Activated naive CD4-positive, alpha-beta T cell treated with anti-CD3 and anti-CD28 coated beads for 36 hours (primary cell): Measurements from ENCODE around the gene KCNQ5. TPM values are rescaled to one million over a fixed set of nuclear protein-coding genes. Genes with fewer than 3 reads are reported as not detected.

Source experiments
- CTCF ChIA-PET: fragments of 350-600 bp; sonication (Branson Sonifier 250); formaldehyde crosslinking; loops from one replicate; lab custom pipeline; 2021; ENCODE audit warnings: antibody characterized with exemption; lab: Charles Lee
- DNase-seq: peaks from one replicate; pipeline ENCODE4 v3.0.0-alpha.2; 2020
- H3K27ac Mint-ChIP-seq: one replicate; pipeline ENCODE4 v1.8.0; 2021; ENCODE audit warnings: mild to moderate bottlenecking, mixed read lengths
- H3K27me3 Mint-ChIP-seq: one replicate; pipeline ENCODE4 v1.8.0; 2021; ENCODE audit warnings: low read depth, mixed read lengths
- H3K36me3 Mint-ChIP-seq: one replicate; pipeline ENCODE4 v1.8.0; 2021; ENCODE audit warnings: low read depth, mixed read lengths
- H3K4me1 Mint-ChIP-seq: one replicate; pipeline ENCODE4 v1.8.0; 2021; ENCODE audit warnings: low read depth, mixed read lengths
- H3K4me3 Mint-ChIP-seq: one replicate; pipeline ENCODE4 v1.8.0; 2021; ENCODE audit warnings: mild to moderate bottlenecking, moderate library complexity, mixed read lengths
- H3K9me3 Mint-ChIP-seq: one replicate; pipeline ENCODE4 v1.8.0; 2021; ENCODE audit warnings: mixed read lengths
- intact Hi-C: fragments of 100-400 bp; cut with micrococcal nuclease; formaldehyde crosslinking; loops from one replicate; pipeline ENCODE4 v1.15.1; 2023
- total RNA-seq, 2 experiments: library from RNA; stranded (reverse); gene quantifications; one replicate each; pipeline ENCODE4 v1.2.3, GENCODE V29; 2021

KCNQ5 gene
- total RNA-seq, 2 experiments from 2014 or later: 11.8 to 12.0 TPM

GRCh38 chr6:73047801-73048200 is 425.9 kb downstream of the KCNQ5 start:
- CTCF ChIA-PET: no interaction called here
- H3K9me3 Mint-ChIP-seq: no peaks in the 10 kb centered on the region
- DNase-seq: no peak
- H3K4me1 Mint-ChIP-seq: no peaks in the 10 kb centered on the region
- no peak overlapping the region for H3K4me3 Mint-ChIP-seq
- H3K27me3 Mint-ChIP-seq: no peaks in the 10 kb centered on the region
- intact Hi-C loops: no loop called here
- peaks cover 7% of the 10 kb centered on the region for H3K36me3 Mint-ChIP-seq
- no peak overlapping the region for H3K27ac Mint-ChIP-seq

GRCh38 chr6:73049971-73050594 is 428.2 kb downstream of the KCNQ5 start:
- Mint-ChIP-seq H3K4me3 (no peak overlapping the region), H3K4me1 (no peaks in the 10 kb centered on the region), H3K27ac (no peak overlapping the region), H3K27me3 (no peaks in the 10 kb centered on the region), H3K36me3 (peaks cover 2% of the 10 kb centered on the region), H3K9me3 (no peaks in the 10 kb centered on the region)
- intact Hi-C loops: no loop called here
- CTCF ChIA-PET: no interaction called here
- DNase-seq: no peak

- no peaks in the 10 kb centered on the region for H3K27me3 Mint-ChIP-seq
- H3K4me3 Mint-ChIP-seq: no peak overlapping the region
- no peak overlapping the region for H3K27ac Mint-ChIP-seq
- intact Hi-C loops: no loop called here
- H3K9me3 Mint-ChIP-seq: no peaks in the 10 kb centered on the region
- no peaks in the 10 kb centered on the region for H3K4me1 Mint-ChIP-seq
- CTCF ChIA-PET: no interaction called here
- peaks cover 2% of the 10 kb centered on the region for H3K36me3 Mint-ChIP-seq
- no peak for DNase-seq
Observed at GRCh38 chr6:73050706-73051105, 428.8 kb downstream of the KCNQ5 start.

- CTCF ChIA-PET: interaction anchor here (0.8 kb wide), 1 partner anchor 437 kb away, joined by 4 read pairs; no protein-coding TSS in a partner anchor
- Mint-ChIP-seq H3K27ac (no peak overlapping the region), H3K4me1 (no peaks in the 10 kb centered on the region), H3K36me3 (peaks cover 2% of the 10 kb centered on the region), H3K9me3 (peaks cover 3% of the 10 kb centered on the region), H3K4me3 (no peak overlapping the region), H3K27me3 (no peaks in the 10 kb centered on the region)
- DNase-seq: no peak
- intact Hi-C loops: no loop called here
Observed at GRCh38 chr6:73051147-73051546, 429.3 kb downstream of the KCNQ5 start.

GRCh38 chr6:73054958-73055357 is 433.1 kb downstream of the KCNQ5 start:
- intact Hi-C loops: no loop called here
- Mint-ChIP-seq H3K27me3 (no peaks in the 10 kb centered on the region), H3K9me3 (peaks cover 3% of the 10 kb centered on the region), H3K36me3 (peaks cover 2% of the 10 kb centered on the region), H3K4me3 (no peak overlapping the region), H3K4me1 (no peaks in the 10 kb centered on the region), H3K27ac (no peak overlapping the region)
- CTCF ChIA-PET: no interaction called here
- DNase-seq: no peak

- peaks cover 3% of the 10 kb centered on the region for H3K9me3 Mint-ChIP-seq
- H3K36me3 Mint-ChIP-seq: no peaks in the 10 kb centered on the region
- no peaks in the 10 kb centered on the region for H3K4me1 Mint-ChIP-seq
- no peak overlapping the region for H3K4me3 Mint-ChIP-seq
- H3K27ac Mint-ChIP-seq: no peak overlapping the region
- DNase-seq: no peak
- H3K27me3 Mint-ChIP-seq: no peaks in the 10 kb centered on the region
- intact Hi-C loops: no loop called here
- CTCF ChIA-PET: no interaction called here
Observed at GRCh38 chr6:73058736-73059135, 436.9 kb downstream of the KCNQ5 start.

- Mint-ChIP-seq H3K27me3 (no peaks in the 10 kb centered on the region), H3K36me3 (peaks cover 6% of the 10 kb centered on the region), H3K4me1 (no peaks in the 10 kb centered on the region), H3K4me3 (no peak overlapping the region), H3K9me3 (no peaks in the 10 kb centered on the region), H3K27ac (no peak overlapping the region)
- DNase-seq: no peak
- CTCF ChIA-PET: no interaction called here
- intact Hi-C loops: no loop called here
Observed at GRCh38 chr6:73062130-73062529, 440.3 kb downstream of the KCNQ5 start.

GRCh38 chr6:73062837-73063236 is 441.0 kb downstream of the KCNQ5 start:
- Mint-ChIP-seq H3K9me3 (no peaks in the 10 kb centered on the region), H3K4me3 (no peak overlapping the region), H3K36me3 (peaks cover 6% of the 10 kb centered on the region), H3K27me3 (no peaks in the 10 kb centered on the region), H3K4me1 (no peaks in the 10 kb centered on the region), H3K27ac (no peak overlapping the region)
- CTCF ChIA-PET: no interaction called here
- intact Hi-C loops: no loop called here
- DNase-seq: no peak

- peaks cover 6% of the 10 kb centered on the region for H3K36me3 Mint-ChIP-seq
- H3K4me1 Mint-ChIP-seq: no peaks in the 10 kb centered on the region
- H3K27ac Mint-ChIP-seq: no peak overlapping the region
- H3K27me3 Mint-ChIP-seq: no peaks in the 10 kb centered on the region
- CTCF ChIA-PET: interaction anchor here (0.7 kb wide), 1 partner anchor 450 kb away, joined by 3 read pairs; no protein-coding TSS in a partner anchor
- DNase-seq: no peak
- intact Hi-C loops: no loop called here
- H3K4me3 Mint-ChIP-seq: no peak overlapping the region
- no peaks in the 10 kb centered on the region for H3K9me3 Mint-ChIP-seq
Observed at GRCh38 chr6:73064266-73064665, 442.4 kb downstream of the KCNQ5 start.

- CTCF ChIA-PET: no interaction called here
- Mint-ChIP-seq H3K4me1 (no peaks in the 10 kb centered on the region), H3K27ac (no peak overlapping the region), H3K27me3 (no peaks in the 10 kb centered on the region), H3K4me3 (no peak overlapping the region), H3K36me3 (no peaks in the 10 kb centered on the region), H3K9me3 (no peaks in the 10 kb centered on the region)
- DNase-seq: no peak
- intact Hi-C loops: no loop called here
Observed at GRCh38 chr6:73073238-73073637, 451.4 kb downstream of the KCNQ5 start.

GRCh38 chr6:73074175-73074574 is 452.3 kb downstream of the KCNQ5 start:
- Mint-ChIP-seq H3K4me1 (no peaks in the 10 kb centered on the region), H3K27me3 (no peaks in the 10 kb centered on the region), H3K36me3 (no peaks in the 10 kb centered on the region), H3K9me3 (no peaks in the 10 kb centered on the region), H3K27ac (no peak overlapping the region), H3K4me3 (no peak overlapping the region)
- no peak for DNase-seq
- CTCF ChIA-PET: no interaction called here
- intact Hi-C loops: no loop called here

GRCh38 chr6:73076211-73076954 is 454.5 kb downstream of the KCNQ5 start:
- no peaks in the 10 kb centered on the region for H3K9me3 Mint-ChIP-seq
- no peak overlapping the region for H3K4me3 Mint-ChIP-seq
- DNase-seq: no peak
- H3K36me3 Mint-ChIP-seq: no peaks in the 10 kb centered on the region
- H3K27ac Mint-ChIP-seq: no peak overlapping the region
- H3K27me3 Mint-ChIP-seq: no peaks in the 10 kb centered on the region
- CTCF ChIA-PET: no interaction called here
- H3K4me1 Mint-ChIP-seq: peaks cover 2% of the 10 kb centered on the region
- intact Hi-C loops: no loop called here

GRCh38 chr6:73078333-73078862 is 456.5 kb downstream of the KCNQ5 start:
- DNase-seq: no peak
- Mint-ChIP-seq H3K27ac (no peak overlapping the region), H3K4me1 (peaks cover 2% of the 10 kb centered on the region), H3K27me3 (no peaks in the 10 kb centered on the region), H3K9me3 (no peaks in the 10 kb centered on the region), H3K36me3 (no peaks in the 10 kb centered on the region), H3K4me3 (no peak overlapping the region)
- CTCF ChIA-PET: no interaction called here
- intact Hi-C loops: no loop called here
